ENCODE results near the gene ADGRA1. TPM values are rescaled to one million over a fixed set of nuclear protein-coding genes. Genes with fewer than 3 reads are reported as not detected.

Gene ADGRA1
- total and polyA plus RNA-seq, 2 of the 8 experiments (the other 6 are each of a cell fraction or from before 2014, with no cell fraction given): 0.17 to 0.21 TPM

- peaks cover 0 to 5% (median 0%) of the 10 kb centered on the region in 4 experiments; a peak in 1 of 8 replicates for H3K36me3 ChIP-seq (ENCODE audit: control insufficient read depth in 2 of 4, insufficient read depth in 4 of 4, low read length in 3 of 4)
- WGBS, 2 experiments (ENCODE audit: extremely low coverage in 1 of 2, insufficient coverage in 1 of 2, insufficient read length in 1 of 2, insufficient replicate concordance in 2 of 2, low coverage in 1 of 2, low lambda C conversion rate in 2 of 2, missing lambda C conversion rate in 1 of 2): 90% methylated on average over 29 of the region's 29 CpGs; no CpG with 5 or more reads in 1 of the 2 experiments
- no peak overlapping the region for H3K4me3 ChIP-seq (ENCODE audit: extremely low read depth in 1 of 4, insufficient read depth in 2 of 4, low read depth in 3 of 4, low read length in 4 of 4)
- H2BK20ac ChIP-seq (ENCODE audit: low read length): no peak overlapping the region
- no peak overlapping the region for H3K4me2 ChIP-seq (ENCODE audit: insufficient read depth in 1 of 2, low read depth in 2 of 2, low read length in 2 of 2)
- H4K5ac ChIP-seq (ENCODE audit: insufficient read length, low read depth, low read length): no peak overlapping the region
- no peaks in the 10 kb centered on the region for H3K27me3 ChIP-seq (replicated peaks in 1 of 4; ENCODE audit: control insufficient read depth in 3 of 4, extremely low read depth in 1 of 4, insufficient read depth in 3 of 4, low read length in 3 of 4)
- H3K18ac ChIP-seq (ENCODE audit: extremely low read depth, low read length): no peak overlapping the region
- peaks cover 26% of the 10 kb centered on the region for H3K23me2 ChIP-seq (ENCODE audit: low read depth, low read length)
- no peak overlapping the region for H2AFZ ChIP-seq (ENCODE audit: low read length)
- no peak overlapping the region; the same call in 1 of the 2 replicates for H2AK5ac ChIP-seq (ENCODE audit: low read depth, low read length)
- FAIRE-seq: no peak
- no peak overlapping the region for H3K27ac ChIP-seq (ENCODE audit: low read depth, low read length)
- no peak overlapping the region for H4K91ac ChIP-seq (replicated peaks; ENCODE audit: insufficient read length, low read length)
- no peak for DNase-seq (ENCODE audit: low read depth in 1 of 2, low spot score in 2 of 2)
- H4K20me1 ChIP-seq (replicated peaks in 1 of 2; ENCODE audit: control insufficient read depth in 1 of 2, insufficient read depth in 2 of 2, low read length in 2 of 2): peaks cover 0 to 20% of the 10 kb centered on the region in 2 experiments
- H3K9ac ChIP-seq (replicated peaks in 1 of 4; ENCODE audit: extremely low read depth in 1 of 4, low read depth in 3 of 4, low read length in 3 of 4): no peak overlapping the region
- TF ChIP-seq RBBP5 (IDR thresholded peaks at IDR 0.05; ENCODE audit: borderline replicate concordance, low read depth, low read length): no peak
- no peak for TF ChIP-seq TBP (IDR thresholded peaks at IDR 0.05; ENCODE audit: low read depth, low read length)
- no peak for TF ChIP-seq YY1 (IDR thresholded peaks at IDR 0.05; ENCODE audit: low read depth, low read length)
- TF ChIP-seq BCL11A (IDR thresholded peaks at IDR 0.05; ENCODE audit: low read depth in 2 of 2, low read length in 2 of 2): no peak
- TF ChIP-seq POLR2AphosphoS5 (IDR thresholded peaks at IDR 0.05; ENCODE audit: low read depth, low read length): no peak
- no peak overlapping the region for H3K56ac ChIP-seq (replicated peaks; ENCODE audit: insufficient read length, low read depth, low read length)
- H4K8ac ChIP-seq (ENCODE audit: extremely low read depth, insufficient read depth, low read length): no peak overlapping the region
- no peaks in the 10 kb centered on the region for H3K4me1 ChIP-seq (replicated peaks in 1 of 4; ENCODE audit: control insufficient read depth in 3 of 4, insufficient read depth in 4 of 4, low read length in 3 of 4)
- peaks cover 14 to 17% of the 10 kb centered on the region in 2 experiments for H3K9me3 ChIP-seq (ENCODE audit: insufficient read depth in 2 of 2, low read depth in 1 of 2, low read length in 1 of 2)
- POLR2A ChIA-PET (ENCODE audit: partially characterized antibody): interaction anchor here (0.9 to 2.4 kb wide), 5 partner anchors 9 to 192 kb away, joined by 3 to 10 read pairs (median 4); no protein-coding TSS in a partner anchor
- no peak overlapping the region for H3K23ac ChIP-seq (ENCODE audit: insufficient read length)
- H3K79me1 ChIP-seq (ENCODE audit: low read depth, low read length): no peaks in the 10 kb centered on the region; the same call in 1 of the 2 replicates
- CTCF ChIA-PET (ENCODE audit: partially characterized antibody): interaction anchor here (1.4 kb wide), 1 partner anchor 19 kb away, joined by 5 read pairs; no protein-coding TSS in a partner anchor
- no peak overlapping the region for H3K4ac ChIP-seq (replicated peaks; ENCODE audit: insufficient read length, low read depth, low read length)
- no peak overlapping the region for H2BK15ac ChIP-seq (ENCODE audit: low read length)
- H2BK12ac ChIP-seq (ENCODE audit: low read depth, low read length): no peak overlapping the region
- H3K79me2 ChIP-seq (ENCODE audit: control insufficient read depth in 1 of 2, insufficient read depth in 2 of 2, low read length in 2 of 2): no peaks in the 10 kb centered on the region
- peak overlapping the region; percentile 63; the same call in 1 of the 2 replicates for H2BK5ac ChIP-seq (ENCODE audit: low read depth, low read length)
- no peak overlapping the region for H2BK120ac ChIP-seq (replicated peaks; ENCODE audit: low read depth, low read length)
- H3K14ac ChIP-seq (ENCODE audit: insufficient read length): no peak overlapping the region
Measured at GRCh38 chr10:133178357-133179127, 90.8 kb downstream of the ADGRA1 start.
